B cell (primary cell): ENCODE results near the gene WNK2.

Source experiments
- EZH2 ChIP-seq: IDR thresholded peaks from 2 replicates; pipeline ENCODE4 v1.6.1; 2012; ENCODE audit warnings: borderline replicate concordance, low read depth, mild to moderate bottlenecking, moderate library complexity, low read length; ENCODE audit not compliant: insufficient read depth, poor library complexity, severe bottlenecking
- TF ChIP-seq, protein P1 (sequence below): fragments of 200-600 bp; IDR thresholded peaks from one replicate; pipeline ENCODE4 v1.8.0; 2022; ENCODE audit warnings: antibody characterized with exemption, mild to moderate bottlenecking

DNA sequence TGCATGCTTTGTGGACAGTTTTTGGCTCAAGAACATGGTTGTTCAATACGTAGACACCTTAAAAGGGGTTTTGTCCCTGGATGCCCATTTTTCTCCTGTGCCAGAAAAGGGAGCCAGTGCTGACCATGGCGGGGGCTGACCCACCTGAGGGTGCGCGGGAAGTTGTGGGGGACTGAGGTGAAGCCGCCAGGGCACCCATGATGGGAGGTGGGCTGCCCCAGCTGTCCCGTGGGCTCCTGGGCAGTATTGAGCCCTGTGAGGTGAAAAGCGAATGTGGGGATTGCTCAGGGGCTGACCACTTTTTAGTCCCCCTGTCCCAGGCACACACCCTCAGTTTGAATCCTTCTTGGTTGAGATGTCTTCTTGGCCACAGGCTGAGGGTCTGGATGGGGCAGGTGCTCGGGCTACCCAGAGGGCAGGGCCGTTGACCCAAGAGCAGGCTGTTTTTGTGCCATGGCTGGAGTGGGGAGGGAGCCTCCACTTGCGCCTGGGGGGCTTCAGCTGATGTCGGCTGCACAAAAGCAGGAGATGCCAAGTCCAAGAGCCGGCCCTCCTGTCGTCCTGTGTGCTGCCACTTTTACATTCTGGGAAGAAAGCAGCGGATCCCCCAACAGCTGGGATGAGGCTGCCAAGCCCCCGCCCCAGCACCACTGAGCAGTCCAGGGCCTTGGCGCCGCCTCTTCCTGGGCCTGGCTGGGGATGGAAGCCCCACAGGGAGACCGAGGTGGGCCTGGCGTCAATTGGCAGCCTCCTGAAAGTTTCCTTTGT, 120.1 kb downstream of the WNK2 start:
- TF ChIP-seq, protein P1, sequence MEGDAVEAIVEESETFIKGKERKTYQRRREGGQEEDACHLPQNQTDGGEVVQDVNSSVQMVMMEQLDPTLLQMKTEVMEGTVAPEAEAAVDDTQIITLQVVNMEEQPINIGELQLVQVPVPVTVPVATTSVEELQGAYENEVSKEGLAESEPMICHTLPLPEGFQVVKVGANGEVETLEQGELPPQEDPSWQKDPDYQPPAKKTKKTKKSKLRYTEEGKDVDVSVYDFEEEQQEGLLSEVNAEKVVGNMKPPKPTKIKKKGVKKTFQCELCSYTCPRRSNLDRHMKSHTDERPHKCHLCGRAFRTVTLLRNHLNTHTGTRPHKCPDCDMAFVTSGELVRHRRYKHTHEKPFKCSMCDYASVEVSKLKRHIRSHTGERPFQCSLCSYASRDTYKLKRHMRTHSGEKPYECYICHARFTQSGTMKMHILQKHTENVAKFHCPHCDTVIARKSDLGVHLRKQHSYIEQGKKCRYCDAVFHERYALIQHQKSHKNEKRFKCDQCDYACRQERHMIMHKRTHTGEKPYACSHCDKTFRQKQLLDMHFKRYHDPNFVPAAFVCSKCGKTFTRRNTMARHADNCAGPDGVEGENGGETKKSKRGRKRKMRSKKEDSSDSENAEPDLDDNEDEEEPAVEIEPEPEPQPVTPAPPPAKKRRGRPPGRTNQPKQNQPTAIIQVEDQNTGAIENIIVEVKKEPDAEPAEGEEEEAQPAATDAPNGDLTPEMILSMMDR: no peak
- no peak for TF ChIP-seq EZH2
